C1 segment of cervical spinal cord (tissue), 14 donors: ENCODE data around the gene ARHGDIG.
A peak's percentile ranks its signal among the peaks of the same experiment; 100 is the strongest.
"Not testable (repeated sequence)": the region's sequence is repeated elsewhere in the genome, so short reads cannot be mapped to it uniquely, and the experiment has no call there.

Source experiments
- DNase-seq, 14 donors: peaks; one replicate each; lab custom pipeline; 2025; lab: John Stamatoyannopoulos, UW

Gene ARHGDIG

DNA sequence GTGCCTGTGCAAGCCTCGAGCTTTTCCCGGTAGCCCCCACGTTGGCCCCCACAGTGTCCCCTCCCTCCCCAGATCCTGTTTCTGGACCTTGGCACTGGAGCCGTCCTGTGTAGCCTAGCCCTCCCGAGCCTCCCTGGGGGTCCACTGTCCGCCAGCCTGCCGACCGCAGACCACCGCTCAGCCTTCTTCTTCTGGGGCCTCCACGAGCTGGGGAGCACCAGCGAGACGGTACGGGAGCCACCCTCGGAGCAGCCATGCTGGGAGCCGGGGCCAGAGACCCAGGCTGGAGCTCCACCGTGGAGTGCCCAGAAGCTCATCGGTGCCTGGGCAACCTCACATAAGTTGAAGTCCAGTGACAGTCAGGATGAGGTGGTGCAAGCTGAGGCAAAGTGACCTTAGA, 16.4 kb upstream of the ARHGDIG start:
- no peak for DNase-seq

- DNase-seq, result no peak
Measured at GRCh38 chr16:264440-264951, 15.9 kb upstream of the ARHGDIG start.

DNA sequence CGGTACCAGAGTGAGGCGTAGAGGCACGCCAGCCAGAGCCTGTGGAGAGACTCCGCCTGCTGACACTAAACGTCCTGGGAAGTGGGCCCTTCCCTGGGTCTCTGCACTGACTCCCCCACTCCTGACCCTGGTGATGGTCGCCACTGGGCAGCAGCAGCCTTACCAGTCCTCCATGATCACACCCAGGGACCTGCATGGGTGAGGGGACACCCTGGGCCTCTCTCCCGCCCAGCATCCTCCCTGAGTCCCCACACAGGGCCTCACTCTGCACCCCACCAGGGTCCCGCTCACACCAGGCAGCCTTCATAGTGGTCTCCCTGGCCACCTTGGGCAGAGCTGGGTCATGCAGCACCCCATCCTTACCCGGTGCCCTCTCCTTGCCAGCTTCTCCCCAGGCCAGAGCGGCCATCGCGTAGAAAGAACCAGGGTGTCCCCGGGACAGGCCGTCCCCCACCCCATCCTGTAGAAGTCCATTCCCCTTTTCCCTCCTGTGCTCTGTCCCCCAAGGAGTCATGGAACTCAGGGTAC, 15.3 kb upstream of the ARHGDIG start:
- no peak for DNase-seq

DNA sequence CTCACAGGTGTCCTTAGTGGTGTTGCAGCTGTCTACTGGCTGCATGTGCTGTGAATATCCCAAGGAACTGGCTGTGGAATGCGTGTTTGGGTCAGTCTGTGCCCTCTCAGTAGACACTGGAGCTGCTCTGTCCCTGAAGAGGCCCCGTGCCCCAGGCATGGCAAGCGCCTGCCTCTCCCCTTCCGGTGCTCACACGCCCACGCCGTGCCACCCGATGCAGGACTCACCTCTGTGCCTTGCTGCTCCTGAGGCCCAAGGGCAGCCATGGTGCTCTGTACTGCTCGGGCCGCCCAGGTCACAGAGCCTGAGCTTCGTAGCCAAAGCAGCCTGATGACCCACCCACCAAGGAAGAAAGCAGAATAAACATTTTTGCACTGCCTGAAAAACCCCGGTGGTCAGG, 14.7 kb upstream of the ARHGDIG start:
- DNase-seq, result no peak

DNA sequence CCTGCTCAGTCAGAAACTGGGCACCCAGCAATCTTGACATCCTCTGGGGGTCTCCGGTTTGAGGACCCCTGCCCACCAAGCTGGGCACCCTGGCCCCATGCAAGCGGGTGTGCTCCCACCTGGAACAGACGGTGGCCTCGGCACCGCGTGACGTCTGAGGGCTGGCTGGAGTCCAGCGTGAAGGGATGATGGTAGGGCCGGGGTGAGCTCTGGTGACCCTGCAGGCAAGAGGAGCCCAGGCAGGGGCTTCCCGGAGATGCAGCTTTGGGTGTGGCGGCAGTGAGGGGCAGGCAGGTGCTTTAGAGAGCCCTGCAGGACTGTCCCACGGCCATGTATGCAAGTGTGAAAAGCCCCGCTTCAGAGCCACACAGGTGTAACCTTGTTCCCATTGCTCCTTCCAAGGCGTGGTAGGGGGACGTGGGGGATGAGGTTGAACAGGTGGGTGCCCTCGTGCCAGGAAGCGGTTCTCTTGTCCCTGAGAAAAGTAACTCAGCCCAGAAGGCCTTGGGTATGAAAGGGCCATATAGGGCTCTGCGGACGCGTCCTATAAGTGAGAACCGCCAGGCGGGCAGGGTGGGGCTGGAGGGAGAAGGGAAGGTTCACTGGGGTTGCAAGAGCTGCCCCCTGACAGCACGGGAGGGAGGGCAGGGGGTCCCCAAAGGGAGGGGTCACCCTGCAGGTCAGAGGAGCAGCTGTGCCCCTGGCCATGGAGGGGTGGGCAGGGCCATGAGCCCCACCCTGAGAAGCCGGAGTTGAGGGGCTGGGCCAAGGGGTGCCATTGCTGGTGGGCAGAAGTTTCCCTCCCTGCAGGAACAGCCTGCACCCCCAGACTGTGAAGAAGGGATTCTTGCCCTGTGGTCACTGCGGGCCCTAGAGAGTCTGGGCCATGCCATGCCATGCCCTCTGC, 13.9 kb upstream of the ARHGDIG start:
- DNase-seq, result no peak

DNA sequence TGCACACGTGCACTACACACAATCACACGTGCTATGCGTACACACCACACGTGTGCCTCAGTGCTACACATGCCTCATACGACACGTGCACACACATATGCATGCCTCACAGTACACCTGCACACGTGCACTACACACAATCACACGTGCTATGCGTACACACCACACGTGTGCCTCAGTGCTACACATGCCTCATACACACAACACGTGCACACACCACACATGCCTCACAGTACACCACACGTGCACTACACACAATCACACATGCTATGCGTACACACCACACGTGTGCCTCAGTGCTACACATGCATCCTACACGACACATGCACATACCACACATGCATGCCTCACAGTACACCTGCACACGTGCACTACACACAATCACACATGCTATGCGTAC, 12.8 kb upstream of the ARHGDIG start:
- not testable (repeated sequence) for DNase-seq

- no peak for DNase-seq
Measured at GRCh38 chr16:268141-269053, 12.0 kb upstream of the ARHGDIG start.

DNA sequence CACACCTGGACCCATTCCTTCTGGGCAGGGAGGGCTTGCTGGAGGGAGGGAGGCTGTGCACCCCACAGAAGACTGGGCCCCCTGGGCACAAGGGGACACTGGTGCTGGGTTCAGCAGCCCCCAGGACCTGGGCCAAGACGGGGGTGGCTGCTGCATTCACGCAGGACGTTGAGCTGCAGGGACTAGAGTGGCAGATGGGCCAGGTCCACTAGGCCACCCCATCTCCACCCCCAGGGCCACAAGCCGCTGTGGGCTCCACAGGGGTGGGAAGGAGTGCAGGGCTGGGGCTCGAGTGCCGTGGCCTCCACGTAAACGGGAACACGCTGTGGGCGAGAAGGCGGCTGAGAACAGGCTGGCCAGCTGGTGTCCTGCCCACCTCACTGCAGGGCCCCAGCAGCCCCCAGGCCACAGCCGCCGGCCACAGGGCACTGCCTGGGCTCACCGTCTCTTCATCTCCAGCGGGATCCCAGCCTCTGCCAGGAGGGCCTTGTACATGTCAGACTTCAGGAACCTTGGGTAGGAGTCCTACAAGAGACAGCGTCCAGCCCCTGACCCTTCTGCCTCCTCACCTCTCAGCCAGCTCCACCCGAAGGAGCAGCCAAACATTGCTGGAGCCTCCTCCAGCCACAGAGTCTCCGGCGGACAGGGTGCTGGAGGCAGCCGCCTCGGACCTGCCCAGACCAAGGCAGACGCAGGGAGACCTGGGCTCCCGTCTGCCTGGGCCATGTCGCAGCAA, 11.2 kb upstream of the ARHGDIG start:
- no peak for DNase-seq

GRCh38 chr16:270381-271255, 9.8 kb upstream of the ARHGDIG start:
- no peak for DNase-seq

DNA sequence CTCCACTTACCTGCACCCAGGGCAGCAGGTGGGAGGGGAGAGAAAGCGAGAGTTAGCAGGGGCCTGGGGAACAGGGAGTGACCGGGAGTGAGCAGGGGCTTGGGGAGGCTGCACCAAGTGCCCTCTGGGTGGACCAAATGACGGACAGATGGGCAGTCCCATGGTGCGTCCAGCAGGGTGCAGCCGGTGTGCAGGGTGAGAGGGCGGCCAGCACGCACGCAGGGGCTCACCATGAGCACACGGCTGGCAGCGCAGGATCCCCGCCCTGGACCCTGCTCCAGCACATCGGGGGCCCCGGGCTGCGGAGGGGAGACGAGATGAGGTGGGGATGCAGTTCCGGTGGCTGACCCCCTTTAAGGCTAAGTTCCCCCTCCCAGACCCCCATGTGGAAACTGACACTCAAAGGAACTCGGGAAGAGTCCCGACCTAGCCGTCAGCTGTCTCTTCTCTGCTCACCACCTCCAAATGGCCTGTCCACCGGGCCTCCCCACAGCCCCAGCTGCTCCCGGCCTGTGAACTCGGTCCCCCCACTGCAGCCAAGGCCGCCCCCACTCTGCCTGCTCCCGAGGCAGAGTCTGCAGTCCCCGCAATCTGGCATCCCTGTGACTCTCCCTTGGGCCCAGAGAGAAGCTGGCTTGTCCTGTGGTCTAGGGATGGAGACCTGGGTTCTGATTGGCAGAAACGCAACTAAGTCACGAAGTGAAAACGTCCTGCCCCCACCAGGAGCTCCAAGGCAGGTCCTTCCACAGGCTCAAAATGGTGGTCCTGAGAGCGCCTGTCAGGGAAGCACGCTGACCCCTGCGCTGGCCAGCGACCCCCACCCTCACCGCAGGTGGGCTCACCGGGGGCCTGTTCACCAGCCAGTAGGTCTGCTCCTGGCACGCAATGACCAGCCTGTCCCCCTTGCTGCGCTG, 7.5 kb upstream of the ARHGDIG start:
- no peak for DNase-seq

- DNase-seq, result no peak
Measured at GRCh38 chr16:273547-274421, 6.6 kb upstream of the ARHGDIG start.

GRCh38 chr16:275041-275641, 5.2 kb upstream of the ARHGDIG start:
- DNase-seq, result no peak

DNA sequence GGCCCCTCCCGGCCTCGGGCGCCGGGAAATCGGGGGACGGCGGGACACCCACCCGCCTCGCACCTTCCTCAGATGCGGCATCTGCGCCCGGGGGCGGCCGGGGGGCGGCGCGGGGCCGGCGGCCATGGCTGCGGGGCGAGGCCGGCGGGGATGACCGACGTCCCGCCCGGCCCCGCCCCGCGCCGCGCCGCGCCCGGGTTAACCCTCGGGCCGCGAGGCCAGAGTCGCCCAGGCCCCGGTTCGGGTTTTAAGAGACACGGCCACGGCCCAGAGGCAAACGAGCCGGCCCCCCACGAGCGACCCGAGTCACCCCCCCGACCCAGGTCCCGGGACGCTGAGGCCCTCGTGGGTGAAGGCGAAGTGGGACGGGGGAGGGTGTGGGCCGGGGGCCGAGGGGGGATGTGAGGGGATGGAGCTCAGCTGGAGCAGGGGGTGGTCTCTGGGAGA, 4.6 kb upstream of the ARHGDIG start, which contains the start of gene RGS11:
TSS of gene RGS11 (minus strand) at position 159 of the 447 bp plus-strand sequence. CDS start at position 126, 33 bp downstream.
- DNase-seq, result peak in 1 of 14 donors; percentile 23

- peak in 1 of 14 donors; percentile 6 for DNase-seq
Measured at GRCh38 chr16:276426-277077, 3.8 kb upstream of the ARHGDIG start.

DNA sequence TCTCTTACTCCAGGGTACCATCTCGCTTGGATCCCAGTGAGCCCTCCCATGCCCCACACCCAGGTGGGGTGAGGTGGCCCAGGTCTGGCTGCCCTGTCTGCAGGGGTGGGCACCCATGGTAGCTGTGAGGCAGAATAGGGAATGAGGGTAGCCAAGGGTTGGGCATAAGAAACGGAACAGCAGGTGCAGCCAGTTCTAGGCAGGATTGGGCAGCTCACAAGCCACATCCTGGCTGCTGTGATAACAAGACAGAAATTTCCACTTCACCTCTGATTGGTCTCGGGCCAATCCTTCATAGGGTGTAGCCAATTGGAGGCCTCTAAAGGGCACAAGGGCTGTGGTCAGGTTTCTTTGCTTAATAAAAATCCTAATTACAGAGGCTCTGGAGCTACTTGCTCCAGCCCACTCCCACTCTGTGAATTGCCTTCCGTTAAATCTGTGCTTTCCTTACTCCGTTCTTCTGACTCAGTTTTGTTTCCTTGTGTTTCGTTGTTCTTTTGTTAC, 1.5 kb upstream of the ARHGDIG start:
- peak in 1 of 14 donors; percentile 84 for DNase-seq

DNA sequence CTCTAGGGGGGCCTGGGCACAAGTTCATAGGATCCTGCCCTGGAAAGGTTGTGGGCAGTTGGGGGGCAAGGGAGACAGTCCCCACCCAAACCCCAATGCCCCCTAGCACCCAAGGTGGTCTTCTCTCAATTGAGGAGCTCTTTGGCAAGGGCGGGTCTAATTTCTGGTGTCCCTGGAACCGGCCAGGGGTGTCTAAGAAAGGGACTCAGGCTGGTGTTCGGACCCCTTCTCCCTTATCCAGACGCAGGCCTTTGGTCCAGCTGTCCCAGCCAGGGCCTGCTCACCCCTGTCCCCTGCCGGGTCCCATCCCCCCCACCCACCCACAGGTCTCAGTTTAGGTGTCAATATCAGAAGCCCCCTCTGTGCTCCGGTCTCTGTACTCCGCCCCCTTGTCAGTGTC, 860 bp upstream of the ARHGDIG start:
- no peak for DNase-seq

GRCh38 chr16:280005-280460, 358 bp upstream of the ARHGDIG start:
- no peak for DNase-seq
